Stimulated activated CD4-positive, alpha-beta T cell treated with anti-CD3 and anti-CD28 coated beads, Interleukin-15, amount 100 ng/mL, for 24 hours (primary cell): ENCODE measurements around the gene DPF3.

Experiments
- DNase-seq: peaks from one replicate; pipeline ENCODE4 v3.0.0-alpha.2; 2020

The DPF3 gene

DNA sequence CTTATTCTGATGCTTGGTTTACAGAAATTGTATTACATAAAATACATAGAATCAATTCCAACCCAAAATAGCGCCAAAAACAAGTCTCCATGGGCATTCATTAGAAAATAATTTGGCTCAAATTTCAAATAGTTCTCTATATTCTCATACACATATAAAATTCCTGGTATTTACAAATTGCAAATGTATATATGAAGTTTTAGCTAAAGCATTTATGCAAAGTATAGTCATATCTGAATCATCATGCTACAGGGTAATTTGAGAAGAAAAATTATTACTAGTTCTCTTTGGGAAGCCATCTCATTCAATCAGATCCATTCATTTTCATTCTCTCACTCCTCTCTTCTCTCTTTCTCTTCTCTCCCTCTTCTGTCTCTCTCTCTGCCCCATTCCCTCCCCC is 257.8 kb downstream of the DPF3 start:
- no peak for DNase-seq

DNA sequence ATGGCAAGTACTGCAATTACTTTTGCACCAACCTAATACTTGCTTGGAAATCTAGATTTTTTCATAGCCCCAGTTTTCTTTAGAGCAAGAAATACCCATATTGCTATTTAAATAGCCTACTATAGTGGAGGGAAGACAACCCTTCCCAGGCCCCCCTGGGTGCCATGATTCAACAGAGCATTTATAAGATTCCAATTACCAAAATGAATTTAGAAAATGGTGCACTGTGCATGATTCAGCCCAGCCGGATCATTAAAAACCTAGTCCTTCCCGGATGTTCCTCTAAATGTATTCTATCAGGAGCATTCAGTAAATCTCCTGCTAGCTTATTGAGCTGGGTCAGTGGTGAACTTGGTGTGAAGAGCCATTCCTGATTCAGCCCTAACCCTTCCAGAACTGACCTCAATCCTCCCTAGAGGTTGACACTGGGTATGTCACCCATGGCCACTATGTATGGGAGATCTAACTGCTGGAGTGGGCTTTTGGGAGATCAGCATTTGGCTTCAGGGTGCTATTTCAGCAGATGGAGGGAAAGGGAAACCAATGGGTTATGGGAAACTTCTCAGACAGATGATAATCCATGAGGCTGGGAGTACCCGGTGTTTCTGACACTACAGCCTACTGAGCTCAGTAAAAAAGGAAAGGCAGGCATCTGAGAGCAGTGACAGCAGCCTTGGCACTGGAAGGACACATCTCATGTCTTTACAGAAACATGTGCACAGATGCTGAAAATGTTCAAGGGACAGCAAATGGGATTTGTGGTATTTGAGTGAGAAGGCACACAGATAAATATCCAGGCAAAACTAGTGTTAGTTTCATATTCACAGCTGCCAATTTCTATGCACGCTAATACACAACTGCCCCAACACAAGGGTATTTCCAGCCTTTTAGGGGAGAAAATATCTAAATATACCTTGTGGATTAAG is 258.9 kb downstream of the DPF3 start:
- DNase-seq, result no peak

DNA sequence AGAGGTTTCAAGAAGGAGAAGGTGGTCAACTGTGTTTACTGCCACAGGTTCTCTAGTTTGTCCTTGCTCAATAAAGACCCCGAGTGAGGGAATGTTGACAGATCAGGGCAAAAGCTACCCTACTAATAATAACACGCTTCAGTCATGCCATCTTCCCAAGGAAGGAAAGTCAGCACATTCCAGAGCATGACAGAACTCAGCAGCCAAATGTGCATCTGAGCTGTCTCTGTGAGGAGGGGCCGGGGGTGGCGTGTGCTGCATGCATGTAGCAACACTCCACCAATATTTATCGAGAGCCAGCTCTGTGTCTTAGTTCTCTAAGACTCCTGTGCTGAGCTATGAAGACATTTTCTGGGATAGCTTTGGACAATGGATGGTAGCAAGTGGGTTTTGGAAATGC is 260.4 kb downstream of the DPF3 start:
- DNase-seq, result no peak

DNA sequence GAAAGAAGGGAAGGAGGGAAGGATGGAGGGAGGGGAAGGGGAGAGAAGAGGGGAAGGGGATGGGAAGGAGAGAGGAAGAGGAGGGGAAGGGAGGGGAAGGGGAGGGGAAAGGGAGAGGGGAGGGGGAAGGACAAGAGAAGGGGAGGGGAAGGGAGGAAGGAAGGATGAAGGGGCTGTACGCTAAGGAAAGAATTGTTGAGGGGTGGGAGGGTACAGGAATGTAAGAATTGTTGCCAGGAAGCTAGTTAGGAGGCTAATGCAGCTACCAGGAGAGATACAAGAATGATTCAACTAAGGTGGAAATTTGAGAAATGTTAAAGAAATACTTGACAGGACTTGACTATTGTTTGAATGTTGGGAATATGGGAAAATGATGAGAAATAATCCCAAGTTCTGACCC is 261.2 kb downstream of the DPF3 start:
- no peak for DNase-seq

DNA sequence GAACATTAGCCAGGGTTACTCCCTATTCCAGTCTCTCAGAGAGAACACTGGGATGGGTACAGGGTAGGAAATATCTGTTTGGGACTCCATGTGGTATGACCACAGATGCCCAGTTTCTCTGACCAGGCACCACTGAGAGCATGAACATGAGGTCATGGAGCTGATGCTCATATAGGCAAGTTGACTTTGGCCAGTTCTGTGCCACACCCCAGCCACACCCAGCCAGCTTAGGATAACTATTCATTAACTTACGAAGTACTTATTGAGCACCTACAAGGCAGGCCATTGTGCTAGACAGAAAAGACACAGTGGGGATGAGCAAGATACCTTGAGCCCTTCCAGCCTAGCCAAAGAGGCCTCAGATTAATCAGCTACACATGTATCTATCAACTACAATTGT is 262.5 kb downstream of the DPF3 start:
- DNase-seq, result no peak

DNA sequence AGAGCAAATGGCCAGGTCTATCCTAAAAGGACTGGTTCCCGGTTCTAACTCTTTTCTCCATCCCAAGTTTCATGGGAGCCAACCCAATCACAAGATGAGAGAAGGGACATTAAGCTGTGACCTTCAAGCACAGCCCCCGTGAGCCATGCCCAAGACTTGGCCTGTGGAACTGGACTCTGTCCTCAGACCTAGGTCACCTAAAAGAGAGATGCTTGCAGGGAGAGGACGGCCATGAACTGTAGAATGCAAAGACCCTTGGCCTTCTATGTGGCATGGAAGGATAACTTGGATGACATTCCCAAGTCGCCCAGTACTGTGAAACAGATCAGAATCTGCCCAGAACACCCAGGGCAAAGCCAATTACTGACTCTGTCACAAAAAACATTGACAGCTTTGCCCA is 263.5 kb downstream of the DPF3 start:
- no peak for DNase-seq

DNA sequence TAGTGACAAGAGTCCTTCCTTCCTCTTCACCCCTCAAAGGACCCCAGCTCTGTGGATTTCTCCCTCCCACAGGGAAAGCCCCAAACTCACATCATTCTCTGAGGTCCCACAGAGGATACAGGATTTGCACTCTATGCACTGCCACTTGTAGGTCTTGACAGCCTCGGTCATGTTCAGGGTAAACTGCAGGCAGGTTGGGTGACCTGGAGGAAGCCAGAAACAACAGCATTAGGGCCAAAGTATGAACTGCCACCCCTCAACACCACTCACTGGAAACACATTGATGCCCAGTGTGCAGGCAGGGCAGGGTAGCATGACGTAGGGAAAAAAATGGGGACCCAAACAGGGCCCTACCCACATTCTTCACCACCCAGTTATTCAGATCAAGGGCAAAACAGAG is 264.4 kb downstream of the DPF3 start:
- no peak for DNase-seq

DNA sequence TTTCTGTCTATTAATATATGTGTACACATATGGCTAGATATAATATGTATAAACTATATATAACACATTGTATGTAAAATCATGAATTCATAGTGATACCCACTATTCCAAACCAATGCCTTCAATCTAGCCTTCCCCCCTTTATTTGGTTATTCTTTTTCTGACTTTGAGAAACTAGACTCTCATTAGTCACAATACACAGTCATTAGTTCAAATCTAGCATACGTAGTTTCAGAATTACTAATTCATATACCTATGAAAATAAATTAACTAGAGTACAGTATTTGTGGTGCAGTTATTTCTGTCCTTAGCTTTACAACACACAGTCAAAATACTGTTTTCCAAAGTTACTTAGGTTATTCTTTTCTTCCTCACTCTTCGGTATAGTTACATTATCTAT is 268.2 kb downstream of the DPF3 start:
- DNase-seq, result no peak

DNA sequence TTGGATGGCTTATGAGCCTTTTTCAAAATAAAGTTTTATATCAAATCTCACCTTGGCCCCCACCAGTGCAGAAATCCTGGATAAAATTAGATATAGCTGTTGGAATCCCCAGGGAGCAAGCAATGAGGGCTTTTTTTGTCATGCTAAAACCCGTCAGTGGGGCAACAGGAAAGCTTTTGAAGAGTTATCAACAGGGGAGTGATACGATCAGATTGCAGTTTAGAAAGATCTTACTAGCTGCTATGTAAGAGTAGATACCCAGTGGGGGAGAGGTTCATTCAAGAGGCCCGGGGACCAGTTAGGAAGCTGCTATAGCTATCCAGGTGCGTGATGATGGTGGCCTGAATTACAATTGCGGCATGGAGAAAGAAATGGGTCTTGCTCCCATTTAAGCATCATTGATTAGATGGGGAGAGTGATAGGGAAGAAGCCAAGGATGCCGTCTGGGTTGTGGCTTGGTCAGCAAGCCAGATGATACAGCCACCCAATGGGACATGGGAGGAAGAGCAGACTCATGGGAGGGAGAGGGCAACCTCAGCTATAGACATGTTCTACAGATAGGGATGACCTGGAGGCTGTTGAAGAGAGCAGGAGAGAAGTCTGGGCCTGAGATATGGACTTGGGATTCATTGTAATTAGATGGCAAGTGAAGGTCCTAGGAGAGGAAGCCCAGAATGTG is 272.4 kb downstream of the DPF3 start:
- no peak for DNase-seq

DNA sequence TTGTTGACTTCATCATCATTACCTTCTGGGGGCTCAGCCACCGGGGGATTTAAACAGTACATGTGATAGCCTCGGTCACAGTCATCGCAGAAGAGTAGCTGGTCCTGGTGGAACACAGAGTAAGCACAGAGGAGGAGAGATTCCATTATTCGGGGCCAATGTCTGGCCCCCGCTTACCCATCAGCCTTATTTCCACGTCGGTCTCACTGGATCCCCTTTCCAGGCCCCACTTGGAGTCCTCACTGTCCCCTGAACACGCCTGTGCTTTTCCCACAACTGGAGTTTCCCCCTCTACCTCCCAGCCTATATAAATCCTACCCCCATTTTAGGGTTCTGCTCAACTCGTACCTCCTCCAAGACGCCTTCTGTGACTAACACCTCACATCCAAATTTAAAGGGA is 274.0 kb downstream of the DPF3 start:
- no peak for DNase-seq

DNA sequence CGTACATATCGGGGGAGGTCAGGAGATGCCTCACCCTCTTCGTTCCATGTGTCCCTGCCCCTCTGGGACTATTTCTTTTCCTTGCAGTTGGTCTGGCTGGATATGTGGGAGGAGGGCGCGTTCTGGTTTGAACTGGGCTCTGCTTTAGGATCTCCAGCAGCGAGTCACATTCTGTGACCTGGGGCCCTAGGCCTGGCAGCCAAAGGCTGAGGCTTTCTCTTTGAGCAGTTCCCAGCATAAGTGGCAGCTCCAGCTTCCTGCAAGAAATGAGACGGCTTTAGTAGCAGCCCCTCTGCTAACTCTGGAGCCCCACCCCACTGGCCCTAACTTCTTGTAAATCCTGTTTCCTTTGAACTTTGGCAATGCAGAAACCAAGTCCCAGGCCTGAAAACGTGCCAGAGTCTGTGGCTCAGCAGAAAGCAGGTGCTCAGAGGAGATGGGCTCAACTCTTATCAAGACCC is 274.8 kb downstream of the DPF3 start:
- DNase-seq, result no peak

DNA sequence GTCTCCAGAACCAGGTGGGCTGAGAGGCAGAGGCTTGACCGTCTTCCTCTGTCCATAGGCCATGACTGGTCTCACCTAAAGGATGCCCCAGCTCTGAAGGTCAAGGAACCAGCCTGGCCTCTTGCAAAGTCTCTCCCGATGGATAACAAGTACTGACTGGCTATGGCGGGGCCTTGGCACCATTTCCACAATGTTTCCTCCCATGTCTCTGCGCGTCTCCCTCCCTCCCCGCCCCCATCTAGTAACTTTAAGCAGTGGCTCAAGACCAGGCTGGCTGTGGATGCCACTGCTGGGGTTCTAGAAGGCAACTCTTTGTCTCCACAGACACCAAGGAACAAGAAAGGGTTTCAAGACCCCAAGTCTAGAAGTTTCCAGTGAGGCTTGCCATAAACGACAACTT is 275.5 kb downstream of the DPF3 start:
- DNase-seq, result no peak

DNA sequence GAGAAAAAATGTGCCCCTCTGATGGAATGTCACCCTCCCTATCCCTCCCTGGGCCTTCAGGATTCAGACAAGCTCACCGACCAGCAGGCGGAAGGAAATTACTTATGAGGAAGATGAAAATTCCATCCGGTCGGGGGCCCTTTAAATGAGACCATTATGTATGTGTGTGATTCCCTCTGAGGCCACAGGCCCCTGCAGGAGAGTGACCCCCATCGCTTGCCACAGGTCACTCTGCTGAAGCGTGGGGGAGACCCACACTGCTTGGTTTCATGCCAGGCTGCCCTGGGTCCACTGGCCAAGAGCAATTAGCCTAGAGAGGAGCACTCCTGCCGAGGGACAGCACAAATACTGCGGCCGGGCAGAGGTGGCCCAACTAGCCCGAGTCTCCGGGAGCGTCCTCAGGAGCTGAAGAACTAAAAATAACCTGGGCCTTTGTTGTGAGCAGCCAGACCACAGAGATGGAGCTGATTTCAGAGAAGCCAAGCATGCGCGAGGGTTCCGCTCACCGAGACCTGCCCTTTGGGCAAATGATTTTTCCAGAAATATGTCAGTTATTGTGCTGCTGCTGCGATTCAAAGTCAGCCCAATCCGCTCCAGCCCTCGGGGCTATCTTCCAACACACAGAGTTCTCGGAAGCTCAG is 276.4 kb downstream of the DPF3 start:
- no peak for DNase-seq

DNA sequence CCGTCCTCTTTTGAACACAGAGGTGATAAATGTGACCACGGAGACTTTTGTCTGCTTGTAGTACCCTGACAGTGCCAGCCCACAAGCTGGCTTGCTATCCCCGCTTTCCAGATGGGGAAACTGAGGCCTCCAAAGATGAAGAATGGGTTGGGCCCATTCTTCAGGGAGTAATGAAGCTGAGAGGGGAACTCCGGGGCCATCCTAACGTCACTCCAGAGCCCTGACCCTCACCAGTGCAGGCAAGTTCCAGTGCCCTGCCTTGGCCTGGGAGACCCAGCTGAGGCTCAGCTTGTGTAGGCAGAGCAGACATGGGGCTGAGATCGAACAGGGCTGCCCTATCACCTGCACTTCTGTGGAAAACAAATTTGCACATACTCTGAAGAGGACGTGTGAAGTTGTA is 277.1 kb downstream of the DPF3 start:
- no peak for DNase-seq

DNA sequence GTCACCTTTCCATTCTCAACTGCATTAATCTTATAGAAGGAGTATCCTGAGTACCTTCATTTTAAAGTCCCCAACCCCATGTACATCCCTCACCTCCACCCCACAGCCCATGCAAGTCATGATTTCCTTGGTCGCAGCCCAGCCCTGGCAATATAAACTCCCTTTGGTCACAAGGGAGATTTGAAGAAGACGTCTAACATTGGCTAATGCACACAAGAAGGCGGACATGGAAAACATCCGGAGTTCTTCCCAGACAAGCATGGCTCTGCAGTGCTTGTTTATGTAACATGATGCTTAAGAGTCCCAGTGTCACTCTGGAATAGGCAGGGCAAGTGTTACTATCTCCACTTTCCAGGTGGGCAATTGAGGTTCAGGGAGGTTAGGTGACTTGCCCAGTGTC is 277.6 kb downstream of the DPF3 start:
- no peak for DNase-seq

DNA sequence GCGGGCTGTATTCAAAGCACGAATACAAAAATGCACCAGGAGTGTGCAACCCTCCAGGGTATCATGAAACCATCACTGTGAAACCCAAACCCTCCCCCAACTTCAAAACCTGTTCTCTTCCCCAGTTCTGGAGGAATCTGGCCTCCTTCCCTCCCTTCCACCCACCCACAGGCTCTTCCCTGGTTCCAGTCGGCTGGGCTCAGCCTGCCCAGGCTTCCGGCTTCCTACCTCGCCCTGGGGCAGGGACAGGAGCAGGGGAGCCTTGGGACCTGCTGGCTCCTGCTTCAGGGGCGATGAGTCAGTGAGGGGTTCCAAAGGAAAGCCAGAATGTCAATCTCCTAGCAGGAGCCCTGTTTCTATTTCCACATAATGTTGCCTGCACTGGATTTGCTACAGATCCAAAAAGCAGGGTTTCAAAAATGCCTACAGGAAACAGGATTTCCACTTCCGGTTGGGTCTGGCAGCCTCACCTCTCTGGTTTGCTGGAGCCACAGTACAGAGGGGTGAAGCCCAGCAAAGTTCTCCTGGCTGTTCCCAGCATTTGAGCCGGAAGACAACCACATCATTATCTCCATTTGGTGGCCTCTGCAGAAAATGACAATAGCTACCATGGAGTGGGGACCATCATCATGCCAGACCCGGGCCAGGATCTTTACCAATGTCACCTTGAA is 278.3 kb downstream of the DPF3 start:
- no peak for DNase-seq

DNA sequence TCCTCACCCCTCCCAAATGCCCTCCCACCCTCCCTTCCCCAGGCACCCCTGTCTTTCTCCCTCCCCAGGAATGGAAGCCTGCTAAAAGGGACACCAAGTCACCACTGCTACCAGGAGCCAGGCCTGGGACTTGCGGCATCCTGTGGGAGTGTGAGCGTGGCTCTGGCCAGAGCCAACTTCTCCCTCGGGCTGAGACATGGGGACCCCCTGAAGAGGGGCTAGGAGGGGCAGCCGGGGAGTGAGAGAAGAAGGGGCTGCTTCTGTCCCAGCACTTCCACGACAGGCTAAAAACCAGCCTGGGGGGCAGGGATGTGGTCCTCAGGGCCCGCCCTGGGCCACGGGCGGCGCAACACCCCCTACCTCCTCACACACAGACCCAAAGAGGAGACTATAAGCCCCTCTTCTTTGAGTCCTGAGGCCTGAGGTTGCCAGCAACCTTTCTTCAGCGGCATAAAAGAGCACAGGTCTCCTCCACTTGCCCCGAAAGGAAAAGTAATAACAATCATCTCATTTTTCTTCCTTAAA is 278.9 kb downstream of the DPF3 start:
- DNase-seq, result no peak

DNA sequence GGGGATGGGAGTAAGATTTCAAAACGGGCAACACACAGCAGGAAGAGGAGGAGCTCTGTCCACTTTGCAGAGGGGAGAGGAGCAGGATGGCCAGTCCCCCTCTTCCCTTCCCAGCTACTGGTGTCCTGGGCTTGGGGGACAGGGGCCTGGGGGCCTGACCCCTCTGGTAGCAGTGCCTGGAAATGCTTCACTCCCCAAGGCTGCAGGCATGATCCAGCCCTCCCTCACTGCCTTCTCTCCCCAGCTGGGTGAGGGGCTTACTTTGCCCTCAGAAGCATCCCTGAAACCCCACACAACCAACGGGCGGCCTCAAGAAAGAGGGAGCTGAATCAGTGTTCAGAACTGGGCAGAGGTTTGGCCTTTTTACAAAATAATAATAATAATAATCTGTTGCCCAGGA is 279.5 kb downstream of the DPF3 start:
- no peak for DNase-seq

DNA sequence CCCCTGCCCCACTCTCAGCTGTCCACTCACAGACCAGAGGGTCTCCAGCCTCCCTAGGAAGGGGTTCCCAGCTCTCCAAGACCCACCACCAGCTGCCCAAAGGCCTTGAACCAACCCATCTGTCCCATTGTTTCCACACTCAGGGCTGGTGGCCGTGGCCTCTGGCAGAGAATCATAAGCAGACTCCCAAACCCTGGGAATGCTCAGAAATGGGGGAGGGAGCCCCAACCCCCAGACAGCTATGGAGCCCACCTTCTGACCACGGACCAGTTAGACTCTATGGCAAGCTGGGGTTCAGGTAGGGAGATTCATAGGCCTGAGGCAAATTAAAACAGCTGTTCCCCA is 280.0 kb downstream of the DPF3 start:
- no peak for DNase-seq

DNA sequence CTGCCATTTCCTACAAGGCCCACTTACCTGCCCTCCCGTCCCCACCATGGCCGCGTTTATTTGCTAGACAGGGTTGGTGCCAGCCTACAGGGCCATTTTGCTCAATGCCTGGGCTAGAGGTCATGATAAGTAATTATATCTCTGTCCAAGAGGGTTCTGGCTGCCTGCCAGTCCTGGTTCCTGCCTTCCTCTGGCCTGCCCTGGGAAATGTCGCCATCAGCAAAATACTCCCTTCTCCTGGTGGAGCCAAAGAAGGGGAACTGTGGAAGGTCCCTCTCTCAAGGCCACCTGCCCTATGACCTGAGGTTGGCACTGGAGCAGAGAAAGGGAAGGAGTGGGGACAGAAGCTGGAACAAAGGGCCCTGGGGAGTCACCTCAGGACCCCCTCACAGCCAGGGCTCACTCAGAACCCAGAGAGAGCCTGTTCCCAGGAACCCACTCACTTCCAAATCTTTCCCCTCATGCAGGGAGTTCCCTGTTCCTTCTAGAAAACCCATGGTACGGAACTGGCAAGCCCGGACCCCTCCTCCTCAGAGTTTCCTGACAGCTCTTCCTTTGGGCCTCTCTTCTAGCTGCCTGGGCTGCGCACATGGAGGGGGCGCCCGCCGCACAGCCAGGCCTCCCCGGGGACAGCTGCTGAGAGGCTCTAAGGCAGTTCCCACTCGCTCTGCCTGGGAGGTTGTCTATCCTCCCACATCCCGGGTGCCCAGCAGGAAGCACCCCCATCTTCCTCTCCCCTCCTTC is 280.5 kb downstream of the DPF3 start:
- DNase-seq, result no peak

DNA sequence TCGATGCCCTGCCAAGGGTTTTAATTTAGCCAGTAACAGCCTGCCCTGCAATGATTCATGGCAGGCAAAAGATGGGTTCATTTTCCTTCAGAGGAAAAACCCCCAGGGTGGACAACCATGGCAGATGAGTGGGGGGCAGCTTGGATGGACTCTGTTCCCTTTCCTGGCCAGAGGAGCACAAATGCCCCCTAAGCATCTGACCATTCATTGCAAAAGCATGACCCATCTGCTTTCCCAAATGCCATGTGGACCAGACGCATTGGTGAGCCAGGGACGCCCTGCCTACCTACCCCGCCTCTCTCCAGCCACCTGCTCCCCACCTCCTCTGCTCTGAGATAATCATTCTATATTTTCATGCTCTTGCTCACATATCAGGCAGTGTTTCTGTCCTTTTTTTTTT is 281.9 kb downstream of the DPF3 start:
- DNase-seq, result no peak

DNA sequence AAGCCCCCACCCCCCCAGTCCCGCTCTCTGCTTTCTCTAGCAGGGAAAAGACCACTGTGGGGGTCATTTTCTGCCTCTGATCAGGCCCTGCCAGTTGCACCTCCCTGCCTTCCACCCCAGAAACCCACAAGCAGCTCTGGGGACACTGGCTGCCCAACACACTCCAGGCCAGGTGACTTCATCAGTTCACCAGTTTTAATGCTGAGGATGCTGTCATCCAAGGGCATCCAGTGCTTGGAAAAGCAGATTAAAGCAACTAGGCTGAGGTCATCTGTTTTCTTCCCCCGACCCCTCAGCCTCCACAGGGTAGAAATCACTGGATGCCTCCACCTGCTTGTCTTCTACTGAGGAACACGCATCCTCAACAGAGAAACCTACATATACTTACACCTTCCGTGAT is 282.4 kb downstream of the DPF3 start:
- no peak for DNase-seq

DNA sequence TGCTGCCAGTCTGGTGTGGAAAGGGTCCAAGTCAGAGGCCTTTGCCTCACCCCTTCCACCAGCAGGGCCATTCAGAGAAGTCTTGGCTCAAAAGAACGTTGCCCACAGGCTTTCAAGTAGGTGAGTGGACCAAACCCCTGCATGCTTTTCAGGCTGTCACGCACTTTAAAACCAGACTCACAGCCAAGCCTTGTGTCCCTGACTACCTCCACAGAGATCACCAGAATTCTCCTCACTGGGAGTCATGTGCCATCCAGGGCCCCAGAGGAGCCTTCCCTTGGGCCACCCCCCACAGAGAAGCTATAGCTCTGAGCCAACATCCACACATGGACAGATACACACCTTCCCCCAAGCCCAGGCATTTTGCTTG is 283.1 kb downstream of the DPF3 start:
- DNase-seq, result no peak
